GM19099 (cell line): ENCODE measurements around the gene PTPRM.

Source experiments
- POLR2A ChIP-seq: IDR thresholded peaks from 3 replicates; pipeline ENCODE4 v1.6.1; 2011; ENCODE audit warnings: low read depth; ENCODE audit not compliant: insufficient read length; ENCODE audit errors: extremely low read depth

The PTPRM gene

DNA sequence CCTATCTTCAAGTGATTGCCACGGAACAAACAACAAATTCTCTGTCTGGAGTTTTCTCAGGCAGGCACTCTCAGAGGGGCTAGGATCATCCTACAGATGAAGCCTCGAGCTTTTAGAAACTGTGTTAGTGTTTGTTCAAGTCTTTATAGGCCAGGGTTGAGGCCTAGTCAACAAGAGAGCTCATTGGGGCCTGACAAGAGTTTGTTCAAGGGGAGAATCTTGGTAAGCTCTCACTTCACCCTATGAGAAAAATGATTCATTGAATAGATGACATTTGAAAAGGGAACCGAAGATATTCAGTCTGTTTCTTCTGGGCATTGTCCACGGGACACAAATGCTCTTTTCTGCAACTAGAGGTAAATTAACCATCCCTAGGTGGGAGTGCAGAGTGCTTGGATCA, 476.9 kb downstream of the PTPRM start:
- no peak for TF ChIP-seq POLR2A

DNA sequence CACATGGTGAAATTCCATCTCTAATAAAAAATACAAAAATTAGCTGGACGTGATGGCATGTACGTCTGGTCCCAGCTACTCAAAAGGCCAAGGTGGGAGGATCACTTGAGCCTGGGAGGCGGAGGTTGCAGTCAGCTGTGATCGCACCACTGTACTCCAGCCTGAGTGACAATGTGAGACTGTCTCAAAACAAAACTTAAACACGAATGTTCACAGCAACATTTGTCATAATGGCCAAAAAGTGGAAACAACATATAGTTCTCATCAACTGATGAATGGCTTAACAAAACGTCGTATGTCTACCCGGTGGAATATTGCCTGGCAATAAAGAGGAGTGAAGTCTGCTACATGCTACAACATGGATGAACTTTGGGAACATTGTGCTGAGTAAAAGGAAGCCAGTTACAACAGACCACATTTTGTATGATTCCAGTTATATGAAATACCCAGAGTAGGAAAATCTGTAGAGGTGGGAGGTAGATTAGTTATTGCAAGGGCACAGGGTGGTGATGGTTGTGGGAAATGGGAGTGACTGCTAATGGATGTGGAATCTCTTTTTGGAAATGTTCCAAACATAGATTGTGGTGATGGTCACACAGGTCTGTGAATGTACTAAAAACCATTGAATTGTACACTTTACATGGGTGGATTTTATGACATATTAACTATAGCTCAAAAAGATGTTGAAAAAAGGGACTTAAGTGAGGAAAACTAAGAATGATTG, 478.2 kb downstream of the PTPRM start:
- TF ChIP-seq POLR2A = no peak

DNA sequence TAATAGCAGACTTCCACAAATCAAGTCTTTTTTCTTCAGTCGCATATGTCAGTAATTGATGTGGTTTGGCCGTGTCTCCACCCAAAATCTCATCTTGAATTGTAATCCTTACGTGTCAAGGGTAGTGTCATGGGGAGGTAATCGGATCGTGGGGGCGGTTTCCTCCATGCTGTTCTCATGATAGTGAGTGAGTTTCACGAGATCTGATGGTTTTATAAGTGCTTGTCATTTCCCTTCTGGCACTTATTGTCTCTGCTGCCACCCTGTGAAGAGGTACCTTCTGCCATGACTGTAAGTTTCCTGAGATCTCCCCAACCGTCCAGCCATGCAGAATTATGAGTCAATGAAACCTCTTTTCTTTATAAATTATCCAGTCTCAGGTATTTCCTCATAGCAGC, 478.8 kb downstream of the PTPRM start:
- TF ChIP-seq POLR2A = no peak

DNA sequence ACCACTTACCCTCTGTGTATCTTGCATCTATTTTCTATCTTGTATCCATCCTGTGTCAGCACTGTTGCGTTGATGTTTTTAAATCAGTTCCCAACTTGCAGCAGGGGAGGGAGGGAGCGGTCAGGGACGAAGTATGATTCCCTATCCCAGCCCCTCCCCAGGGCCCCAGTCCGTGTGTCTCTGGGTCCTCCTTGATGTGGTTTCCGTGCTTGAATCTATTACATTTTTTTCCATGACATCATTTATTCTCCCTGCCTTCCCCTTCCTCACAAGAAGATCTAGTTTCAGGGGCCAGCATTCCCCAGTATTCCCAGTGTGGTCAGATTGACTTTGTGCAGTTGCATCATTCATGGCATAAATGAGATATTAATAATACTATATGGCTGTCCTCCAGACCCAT, 479.3 kb downstream of the PTPRM start:
- TF ChIP-seq POLR2A = no peak

DNA sequence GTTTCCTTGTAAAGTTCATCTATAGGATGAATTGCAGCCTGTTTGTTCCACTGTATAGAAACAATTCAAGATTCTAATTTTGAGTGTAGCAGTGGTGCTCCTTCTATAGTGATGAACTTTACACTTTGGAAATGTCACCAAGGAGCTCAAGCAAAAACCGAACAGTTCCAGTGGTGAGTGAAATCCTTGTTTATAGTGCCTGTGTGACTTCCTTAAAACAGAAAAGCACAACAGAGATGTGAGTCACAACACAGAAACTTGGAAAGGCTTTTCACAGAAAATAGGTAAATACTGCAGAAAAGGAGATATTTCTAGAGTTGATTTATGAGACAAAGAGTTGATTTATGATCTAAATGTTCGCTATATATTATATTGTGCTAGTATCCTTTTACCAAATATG, 482.0 kb downstream of the PTPRM start:
- no peak for TF ChIP-seq POLR2A

DNA sequence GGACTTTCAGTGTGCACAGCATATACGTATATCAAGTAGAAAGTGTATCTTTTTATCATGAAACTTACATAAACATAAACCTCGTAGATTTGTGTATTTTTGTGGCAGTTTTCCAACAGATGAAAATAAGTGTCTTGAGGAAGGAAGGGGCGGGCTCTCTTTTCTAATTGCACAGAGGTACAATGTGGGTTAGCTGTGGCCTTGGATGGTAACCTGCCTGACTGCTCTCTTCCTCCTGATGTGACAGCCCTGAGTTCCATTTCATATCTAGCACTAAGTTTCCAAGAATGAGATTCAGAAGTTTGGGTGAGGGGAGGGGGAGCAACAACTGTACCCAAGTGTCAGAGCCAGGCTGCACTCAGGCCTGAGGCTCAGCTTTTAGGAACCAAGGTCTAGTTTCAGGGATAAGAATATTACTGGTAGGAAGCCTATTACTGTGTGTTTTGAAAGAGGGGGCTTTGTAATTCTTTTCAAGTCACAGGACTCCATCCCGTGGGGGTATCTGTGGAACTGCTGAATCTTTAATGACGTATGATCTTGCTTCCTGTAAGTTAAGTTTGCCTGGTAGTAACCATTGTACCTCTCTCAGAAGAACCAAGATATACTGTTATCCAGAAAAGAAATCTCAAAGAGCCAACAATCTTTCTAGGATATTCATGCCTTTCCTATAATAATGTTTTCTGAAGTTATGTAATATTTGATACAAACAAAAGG, 483.7 kb downstream of the PTPRM start:
- no peak for TF ChIP-seq POLR2A

DNA sequence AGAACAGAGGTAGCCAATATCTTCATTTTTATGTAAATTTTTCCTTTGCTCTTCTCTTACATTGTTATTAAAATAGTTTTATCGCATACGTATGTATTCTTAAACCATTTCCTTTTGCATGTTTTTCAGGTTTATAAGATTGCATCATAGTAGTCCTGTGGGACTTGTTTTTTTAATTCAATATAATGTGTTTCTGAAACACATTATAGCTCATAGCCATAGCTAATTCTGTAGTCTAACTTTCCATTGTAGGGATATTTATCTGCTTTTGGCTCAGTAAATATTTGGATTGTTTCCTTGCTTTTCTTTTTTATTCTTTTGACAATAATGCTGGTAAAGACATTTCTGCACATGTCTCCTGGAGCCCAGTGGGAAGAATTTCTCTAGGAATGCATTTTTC, 484.3 kb downstream of the PTPRM start:
- TF ChIP-seq POLR2A = no peak

DNA sequence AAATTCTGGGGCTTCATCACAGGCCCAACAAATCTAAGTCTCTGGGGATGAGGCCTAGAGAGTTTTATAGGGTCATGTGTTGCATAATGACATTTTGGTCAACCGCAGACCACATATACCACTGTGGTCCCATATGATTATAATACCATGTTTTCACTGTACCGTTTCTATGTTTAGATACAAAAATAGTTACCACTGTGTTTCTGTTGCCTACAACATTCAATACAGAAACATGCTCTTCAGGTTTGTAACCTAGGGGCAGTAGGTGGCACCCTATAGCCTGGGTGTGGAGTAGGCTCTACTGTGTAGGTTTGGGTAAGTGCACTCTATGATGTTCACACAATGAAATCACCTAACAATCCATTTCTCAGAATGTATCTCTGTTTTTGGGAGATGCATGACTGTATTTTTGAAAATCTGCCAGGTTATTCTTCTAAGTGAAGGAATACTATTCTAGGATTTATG, 485.2 kb downstream of the PTPRM start:
- no peak for TF ChIP-seq POLR2A

DNA sequence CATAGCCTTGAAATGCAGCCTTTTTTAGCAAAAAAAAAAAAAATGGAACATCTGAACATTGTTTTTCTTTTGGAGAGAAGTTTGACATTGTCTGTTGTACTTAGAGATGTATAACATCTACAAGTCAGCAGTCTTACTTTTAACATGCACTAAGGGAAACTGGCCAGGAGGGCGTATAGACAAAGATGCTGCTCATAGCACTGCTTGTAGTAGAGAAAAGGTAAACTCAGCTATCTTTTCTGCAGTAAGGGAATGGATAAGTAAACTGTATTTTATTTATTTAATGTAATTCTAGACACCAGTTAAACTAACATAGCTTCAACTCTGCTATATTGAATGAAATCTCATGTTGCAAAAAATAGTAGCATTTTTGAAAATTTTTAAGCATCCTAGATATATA, 489.6 kb downstream of the PTPRM start:
- no peak for TF ChIP-seq POLR2A

DNA sequence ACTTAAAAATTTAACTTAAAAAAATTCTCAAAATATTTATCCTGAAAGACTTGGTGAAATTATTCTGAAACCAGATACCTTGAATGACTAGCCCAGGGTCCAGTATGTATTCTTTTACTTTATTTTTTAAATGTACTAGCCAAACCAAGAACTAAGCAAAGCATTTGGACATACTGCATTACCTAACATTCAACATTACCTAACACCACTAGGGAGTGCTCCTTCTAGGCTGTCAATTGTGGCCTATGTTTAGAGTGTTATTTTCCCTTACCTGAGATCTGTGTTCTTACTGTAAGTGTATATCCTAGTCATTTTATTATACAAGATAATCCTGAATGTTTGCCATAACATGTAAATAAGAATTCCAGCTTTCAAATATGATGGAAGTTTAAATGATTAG, 496.6 kb downstream of the PTPRM start:
- TF ChIP-seq POLR2A = no peak

DNA sequence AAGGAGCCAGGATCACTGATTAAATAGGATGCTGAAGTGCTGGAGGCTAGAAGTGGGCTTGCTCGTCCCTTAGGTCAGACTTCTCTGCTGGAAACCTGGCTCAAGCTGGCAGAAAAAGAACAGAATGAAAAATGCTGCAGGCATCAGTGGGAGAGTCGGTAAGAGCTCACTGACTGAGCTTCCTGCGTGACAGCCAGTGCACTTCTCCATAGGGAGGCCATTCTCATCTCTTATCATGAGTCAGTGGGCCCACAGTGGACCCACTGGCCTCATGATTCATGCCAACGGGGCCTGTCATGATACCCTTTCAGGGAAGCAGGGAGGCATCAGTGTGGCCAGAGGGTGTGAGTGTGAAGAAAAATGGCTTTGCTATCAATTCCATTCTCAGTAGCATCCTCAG, 498.2 kb downstream of the PTPRM start:
- no peak for TF ChIP-seq POLR2A

DNA sequence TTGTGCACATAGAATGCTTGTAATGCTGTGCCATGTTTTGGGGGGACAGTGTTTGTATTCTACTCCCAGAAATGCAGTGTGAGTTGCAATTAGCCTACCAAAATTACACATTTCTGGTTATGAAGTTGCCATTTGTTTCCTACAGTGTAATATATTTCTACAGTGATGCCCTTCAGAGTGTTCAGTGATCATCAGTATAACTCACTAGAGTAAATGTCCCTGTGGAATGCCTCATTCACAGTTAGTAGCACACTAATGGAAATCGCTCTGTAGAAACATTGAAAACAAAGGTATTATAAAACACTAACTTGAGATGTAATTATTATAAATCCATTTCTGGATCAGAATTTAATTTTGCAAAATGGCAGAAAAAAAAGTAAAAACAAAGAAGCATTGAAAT, 498.7 kb downstream of the PTPRM start:
- TF ChIP-seq POLR2A = no peak

DNA sequence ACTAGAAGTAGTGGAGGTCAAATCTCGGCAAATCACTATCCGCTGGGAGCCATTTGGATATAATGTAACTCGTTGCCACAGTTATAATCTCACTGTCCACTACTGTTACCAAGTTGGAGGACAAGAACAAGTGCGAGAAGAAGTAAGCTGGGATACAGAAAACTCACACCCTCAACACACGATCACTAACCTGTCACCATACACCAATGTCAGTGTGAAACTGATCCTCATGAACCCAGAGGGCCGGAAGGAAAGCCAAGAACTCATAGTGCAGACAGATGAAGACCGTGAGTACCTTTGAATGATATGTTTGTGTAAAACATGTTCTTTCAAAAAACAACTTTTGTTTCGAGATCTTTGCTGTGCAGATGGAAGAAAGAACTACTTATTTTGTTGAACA, 502.6 kb downstream of the PTPRM start:
- TF ChIP-seq POLR2A = no peak

DNA sequence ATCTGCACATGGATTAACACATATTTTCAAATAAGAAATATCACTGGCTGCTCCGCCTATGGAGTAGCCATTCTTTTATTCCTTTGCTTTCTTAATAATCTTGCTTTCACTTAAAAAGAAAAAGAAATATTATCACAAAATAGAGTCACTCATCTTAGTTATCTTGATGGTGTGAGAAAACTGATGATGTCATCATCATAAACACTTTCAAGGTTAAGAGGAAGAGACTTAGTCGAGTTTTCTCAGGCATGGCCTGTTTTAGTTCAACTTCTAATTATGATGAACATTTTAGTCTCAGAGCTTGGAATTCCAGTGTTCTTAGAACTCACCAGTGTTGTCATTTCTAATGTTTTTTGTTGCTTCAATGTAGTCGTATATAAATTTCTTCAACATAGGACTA, 506.1 kb downstream of the PTPRM start:
- TF ChIP-seq POLR2A = no peak

DNA sequence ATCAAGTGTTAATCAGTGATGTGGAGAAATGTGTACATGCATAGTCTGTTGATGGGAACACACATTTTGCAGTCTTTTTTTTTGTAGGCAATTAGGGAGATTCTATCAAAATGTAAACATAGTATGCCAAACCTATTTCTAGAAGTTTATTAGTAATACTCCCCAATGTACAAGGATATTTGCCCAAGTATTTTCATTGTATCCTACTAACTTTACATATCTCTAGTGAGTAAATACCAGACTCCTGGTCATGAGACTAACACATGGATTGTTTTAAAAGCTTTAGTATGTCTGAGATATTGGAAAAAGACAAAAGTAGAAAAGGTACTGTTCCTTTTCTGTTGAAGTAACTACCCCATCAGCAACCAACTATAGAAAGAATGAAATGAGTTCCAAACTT, 513.0 kb downstream of the PTPRM start:
- no peak for TF ChIP-seq POLR2A

DNA sequence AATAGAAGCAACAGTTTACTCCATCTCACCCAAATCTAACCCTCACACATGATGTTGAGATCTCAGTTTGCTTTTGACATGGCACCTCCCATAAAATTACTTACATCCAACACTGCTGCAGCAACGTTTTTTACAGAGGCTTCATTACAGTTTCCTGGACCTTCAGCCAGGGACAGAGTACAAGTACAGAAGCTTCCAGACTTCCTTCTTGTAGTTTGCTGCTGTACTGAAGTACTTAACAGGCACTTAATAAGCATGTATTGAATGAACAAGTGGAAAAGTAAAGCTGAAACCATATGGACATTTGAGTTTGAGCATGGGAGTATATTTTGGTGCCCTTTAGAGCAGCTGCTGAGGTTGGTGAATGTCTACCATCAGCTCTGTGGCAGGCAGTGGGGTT, 514.2 kb downstream of the PTPRM start:
- TF ChIP-seq POLR2A = no peak
